Suprapubic skin (tissue), 4 donors: ENCODE data around the gene NUP93.

Experiments used
- POLR2A ChIP-seq, 2 donors: fragments of 450-650 bp; IDR thresholded peaks; one replicate each; pipeline ENCODE4 v1.6.1; 2017; ENCODE audit warnings: antibody characterized with exemption in 2 of 2, mild to moderate bottlenecking in 2 of 2, moderate library complexity in 2 of 2
- POLR2AphosphoS5 ChIP-seq, 3 donors: sonication (generic); formaldehyde crosslinking; IDR thresholded peaks; one replicate each; pipeline ENCODE4 v1.6.1; 2017; ENCODE audit warnings: antibody characterized with exemption in 3 of 3
- TF ChIP-seq, protein P1 (sequence below), 2 donors: fragments of 200-600 bp in 1 of 2; fragments of 450-650 bp in 1 of 2; sonication (generic) in 1 of 2; IDR thresholded peaks; one replicate each; pipeline ENCODE4 v1.5.1; 2016 to 2019; ENCODE audit warnings: antibody characterized with exemption in 2 of 2, mild to moderate bottlenecking in 1 of 2, moderate library complexity in 1 of 2

DNA sequence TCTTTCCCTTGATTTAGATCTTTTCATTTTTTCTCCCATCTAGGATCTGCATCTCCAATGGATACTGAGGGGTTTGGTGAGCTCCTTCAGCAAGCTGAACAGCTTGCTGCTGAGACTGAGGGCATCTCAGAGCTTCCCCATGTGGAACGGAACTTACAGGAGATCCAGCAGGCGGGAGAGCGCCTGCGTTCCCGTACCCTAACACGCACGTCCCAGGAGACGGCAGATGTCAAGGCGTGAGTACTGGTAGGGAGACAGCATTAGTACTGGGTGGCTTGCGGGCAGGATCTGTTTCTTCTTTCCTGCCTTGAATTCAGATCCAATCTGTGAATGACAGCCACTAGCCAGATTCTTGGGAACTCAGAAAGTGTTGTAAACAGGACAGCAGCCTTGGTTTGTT is 18.3 kb downstream of the NUP93 start:
- TF ChIP-seq POLR2A (IDR thresholded peaks at IDR 0.05) = no peak
- TF ChIP-seq, protein P1, sequence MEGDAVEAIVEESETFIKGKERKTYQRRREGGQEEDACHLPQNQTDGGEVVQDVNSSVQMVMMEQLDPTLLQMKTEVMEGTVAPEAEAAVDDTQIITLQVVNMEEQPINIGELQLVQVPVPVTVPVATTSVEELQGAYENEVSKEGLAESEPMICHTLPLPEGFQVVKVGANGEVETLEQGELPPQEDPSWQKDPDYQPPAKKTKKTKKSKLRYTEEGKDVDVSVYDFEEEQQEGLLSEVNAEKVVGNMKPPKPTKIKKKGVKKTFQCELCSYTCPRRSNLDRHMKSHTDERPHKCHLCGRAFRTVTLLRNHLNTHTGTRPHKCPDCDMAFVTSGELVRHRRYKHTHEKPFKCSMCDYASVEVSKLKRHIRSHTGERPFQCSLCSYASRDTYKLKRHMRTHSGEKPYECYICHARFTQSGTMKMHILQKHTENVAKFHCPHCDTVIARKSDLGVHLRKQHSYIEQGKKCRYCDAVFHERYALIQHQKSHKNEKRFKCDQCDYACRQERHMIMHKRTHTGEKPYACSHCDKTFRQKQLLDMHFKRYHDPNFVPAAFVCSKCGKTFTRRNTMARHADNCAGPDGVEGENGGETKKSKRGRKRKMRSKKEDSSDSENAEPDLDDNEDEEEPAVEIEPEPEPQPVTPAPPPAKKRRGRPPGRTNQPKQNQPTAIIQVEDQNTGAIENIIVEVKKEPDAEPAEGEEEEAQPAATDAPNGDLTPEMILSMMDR (IDR thresholded peaks at IDR 0.05) = no peak
- TF ChIP-seq POLR2AphosphoS5 (IDR thresholded peaks at IDR 0.05) = no peak
